Mesendoderm (in vitro differentiated cells): Measurements from ENCODE around the gene KCNJ11.
A peak's percentile ranks its signal among the peaks of the same experiment; 100 is the strongest.

Experiments used
- DNase-seq: peaks from one replicate; pipeline ENCODE4 v3.0.0; 2013
- H2AK5ac ChIP-seq: 2 replicates; pipeline ENCODE4 v1.6.1; 2013; ENCODE audit warnings: low read length, inconsistent platforms
- H2BK120ac ChIP-seq: 2 replicates; pipeline ENCODE4 v1.6.1; 2013; ENCODE audit warnings: low read depth, mild to moderate bottlenecking, low read length, moderate library complexity, mixed read lengths
- H2BK15ac ChIP-seq: replicated peaks from 2 replicates; pipeline ENCODE4 v1.6.1; 2013; ENCODE audit warnings: low read depth, mild to moderate bottlenecking, moderate library complexity
- H2BK5ac ChIP-seq: 2 replicates; pipeline ENCODE4 v1.6.1; 2013; ENCODE audit warnings: low read length, inconsistent platforms
- H3K18ac ChIP-seq: 2 replicates; pipeline ENCODE4 v1.6.1; 2013; ENCODE audit warnings: mild to moderate bottlenecking, low read length, mixed read lengths
- H3K23ac ChIP-seq: one replicate; pipeline ENCODE4 v1.6.1; 2013; ENCODE audit warnings: low read length
- H3K27ac ChIP-seq: 2 replicates; pipeline ENCODE4 v1.5.1; 2013; ENCODE audit warnings: low read depth, mild to moderate bottlenecking, inconsistent platforms, low read length, moderate library complexity
- H3K27me3 ChIP-seq: 2 replicates; pipeline ENCODE4 v1.6.1; 2013; ENCODE audit warnings: low read length, control low read depth, mild to moderate bottlenecking, inconsistent platforms; ENCODE audit not compliant: insufficient read depth, poor library complexity
- H3K36me3 ChIP-seq: 2 replicates; pipeline ENCODE4 v1.6.1; 2013; ENCODE audit warnings: low read length, inconsistent platforms; ENCODE audit not compliant: control insufficient read depth, insufficient read depth
- H3K4ac ChIP-seq: one replicate; pipeline ENCODE4 v1.6.1; 2013; ENCODE audit warnings: low read depth, mild to moderate bottlenecking, low read length, moderate library complexity
- H3K4me1 ChIP-seq: 2 replicates; pipeline ENCODE4 v1.6.1; 2013; ENCODE audit warnings: low read depth, low read length, inconsistent platforms; ENCODE audit not compliant: control insufficient read depth
- H3K4me2 ChIP-seq: 2 replicates; pipeline ENCODE4 v1.6.1; 2013; ENCODE audit warnings: low read length
- H3K4me3 ChIP-seq: 2 replicates; pipeline ENCODE4 v1.5.1; 2013; ENCODE audit warnings: mild to moderate bottlenecking, low read length
- H3K56ac ChIP-seq: one replicate; pipeline ENCODE4 v1.6.1; 2013; ENCODE audit warnings: low read length
- H3K79me1 ChIP-seq: 2 replicates; pipeline ENCODE4 v1.6.1; 2013; ENCODE audit warnings: low read length, inconsistent platforms
- H3K79me2 ChIP-seq: 2 replicates; pipeline ENCODE4 v1.6.1; 2013; ENCODE audit warnings: mild to moderate bottlenecking, low read length; ENCODE audit not compliant: control insufficient read depth, insufficient read depth
- H3K9ac ChIP-seq: 2 replicates; pipeline ENCODE4 v1.6.1; 2013; ENCODE audit warnings: low read length, inconsistent platforms
- H4K5ac ChIP-seq: one replicate; pipeline ENCODE4 v1.6.1; 2013; ENCODE audit warnings: low read length
- H4K8ac ChIP-seq: one replicate; pipeline ENCODE4 v1.6.1; 2013; ENCODE audit warnings: low read depth, mild to moderate bottlenecking, control low read depth, low read length, moderate library complexity
- WGBS: extraction: QIAGEN DNeasy Blood & Tissue Kit; methylation state at CpG from one replicate; pipeline ENCODE4 v1.1.7; 2013; ENCODE audit warnings: low lambda C conversion rate, missing lambda C conversion rate; ENCODE audit not compliant: insufficient coverage; ENCODE audit errors: extremely low coverage; 5-methylcytosine and 5-hydroxymethylcytosine counted together

The KCNJ11 gene

GRCh38 chr11:17408026-17408425 is 19.6 kb upstream of the KCNJ11 start:
- WGBS = no CpG with 5 or more reads among the region's 2 CpGs
- Histone ChIP-seq H3K36me3 (no peaks in the 10 kb centered on the region), H3K56ac (no peak overlapping the region)

GRCh38 chr11:17407575-17407974 is 19.1 kb upstream of the KCNJ11 start:
- no peak overlapping the region for H2BK120ac ChIP-seq
- no peak overlapping the region for H4K8ac ChIP-seq
- H3K4me1 ChIP-seq = no peaks in the 10 kb centered on the region
- no peak overlapping the region for H3K4me3 ChIP-seq
- no peaks in the 10 kb centered on the region for H3K79me2 ChIP-seq
- no peak overlapping the region for H3K4me2 ChIP-seq
- no peak for DNase-seq
- no peak overlapping the region for H3K18ac ChIP-seq
- no peak overlapping the region for H3K27ac ChIP-seq
- whole genome bisulfite sequencing = no CpG with 5 or more reads among the region's 2 CpGs
- no peak overlapping the region for H3K4ac ChIP-seq
- H3K27me3 ChIP-seq = no peaks in the 10 kb centered on the region
- no peak overlapping the region for H3K23ac ChIP-seq
- H2BK15ac ChIP-seq = no peak overlapping the region
- no peak overlapping the region for H3K9ac ChIP-seq
- H2BK5ac ChIP-seq = no peak overlapping the region
- no peak overlapping the region for H4K5ac ChIP-seq
- no peak overlapping the region for H3K56ac ChIP-seq
- H2AK5ac ChIP-seq = no peak overlapping the region
- no peaks in the 10 kb centered on the region for H3K79me1 ChIP-seq
- no peaks in the 10 kb centered on the region for H3K36me3 ChIP-seq

More at GRCh38 chr11:17408026-17408425, 19.6 kb upstream of the KCNJ11 start:
- H3K79me1 ChIP-seq = no peaks in the 10 kb centered on the region
- no peak overlapping the region for H3K18ac ChIP-seq
- H2BK15ac ChIP-seq = no peak overlapping the region
- no peaks in the 10 kb centered on the region for H3K79me2 ChIP-seq
- H3K23ac ChIP-seq = no peak overlapping the region
- no peak overlapping the region for H3K4me3 ChIP-seq
- H3K4me1 ChIP-seq = no peaks in the 10 kb centered on the region
- no peaks in the 10 kb centered on the region for H3K27me3 ChIP-seq
- no peak overlapping the region for H4K5ac ChIP-seq
- no peak overlapping the region for H3K27ac ChIP-seq
- no peak overlapping the region for H3K9ac ChIP-seq
- H2BK120ac ChIP-seq = no peak overlapping the region
- H2AK5ac ChIP-seq = no peak overlapping the region
- no peak overlapping the region for H3K4ac ChIP-seq
- DNase-seq = no peak
- no peak overlapping the region for H3K4me2 ChIP-seq
- H2BK5ac ChIP-seq = no peak overlapping the region
- H4K8ac ChIP-seq = no peak overlapping the region

GRCh38 chr11:17406818-17407149 is 18.3 kb upstream of the KCNJ11 start:
- no peak for DNase-seq
- Histone ChIP-seq H2AK5ac (no peak overlapping the region), H2BK120ac (no peak overlapping the region), H3K79me1 (no peaks in the 10 kb centered on the region), H3K4me1 (no peaks in the 10 kb centered on the region), H2BK15ac (no peak overlapping the region), H3K23ac (no peak overlapping the region), H4K8ac (no peak overlapping the region), H3K27ac (no peak overlapping the region), H4K5ac (no peak overlapping the region), H2BK5ac (no peak overlapping the region), H3K4ac (no peak overlapping the region), H3K27me3 (no peaks in the 10 kb centered on the region), H3K4me3 (no peak overlapping the region), H3K4me2 (no peak overlapping the region), H3K56ac (no peak overlapping the region), H3K36me3 (no peaks in the 10 kb centered on the region), H3K79me2 (no peaks in the 10 kb centered on the region), H3K18ac (no peak overlapping the region), H3K9ac (no peak overlapping the region)
- no CpG with 5 or more reads among the region's 13 CpGs for WGBS

- Histone ChIP-seq H3K27me3 (no peaks in the 10 kb centered on the region), H3K4ac (no peak overlapping the region), H3K9ac (no peak overlapping the region), H2BK15ac (no peak overlapping the region), H3K4me3 (no peak overlapping the region), H2BK5ac (no peak overlapping the region), H3K79me2 (no peaks in the 10 kb centered on the region), H3K56ac (no peak overlapping the region), H3K18ac (no peak overlapping the region), H3K27ac (no peak overlapping the region), H3K36me3 (no peaks in the 10 kb centered on the region), H3K79me1 (no peaks in the 10 kb centered on the region), H3K4me1 (no peaks in the 10 kb centered on the region), H4K5ac (no peak overlapping the region), H4K8ac (no peak overlapping the region), H2AK5ac (no peak overlapping the region), H2BK120ac (no peak overlapping the region), H3K23ac (no peak overlapping the region), H3K4me2 (no peak overlapping the region)
- no CpG with 5 or more reads among the region's 8 CpGs for WGBS
- DNase-seq = no peak
Observed at GRCh38 chr11:17406082-17406817, 17.8 kb upstream of the KCNJ11 start.

- Histone ChIP-seq H2BK120ac (no peak overlapping the region), H4K8ac (no peak overlapping the region), H2BK5ac (no peak overlapping the region), H3K4me3 (no peak overlapping the region), H3K9ac (no peak overlapping the region), H3K79me2 (no peaks in the 10 kb centered on the region), H3K4me1 (no peaks in the 10 kb centered on the region), H3K18ac (no peak overlapping the region), H2BK15ac (no peak overlapping the region), H2AK5ac (no peak overlapping the region), H3K27ac (no peak overlapping the region), H3K4ac (no peak overlapping the region), H3K79me1 (no peaks in the 10 kb centered on the region), H3K4me2 (no peak overlapping the region), H4K5ac (no peak overlapping the region), H3K23ac (no peak overlapping the region), H3K56ac (peak overlapping the region; percentile 11), H3K36me3 (no peaks in the 10 kb centered on the region), H3K27me3 (no peaks in the 10 kb centered on the region)
- peak; percentile 58 for DNase-seq
- no CpG with 5 or more reads among the region's 15 CpGs for WGBS
Observed at GRCh38 chr11:17405232-17406005, 17.0 kb upstream of the KCNJ11 start.
